SK-N-SH (cell line): Measurements from ENCODE around the gene GGTLC1.
"Not testable (repeated sequence)": the region's sequence is repeated elsewhere in the genome, so short reads cannot be mapped to it uniquely, and the experiment has no call there.

Experiments
- EP300 ChIP-seq, 2 experiments: IDR thresholded peaks; 2 replicates each; pipeline versions ENCODE4 v1.4.0 to v1.6.1; 2012; ENCODE audit warnings: borderline replicate concordance in 1 of 2, low read depth in 1 of 2, low read length in 1 of 2
- FOXJ3 ChIP-seq: sonication (generic); formaldehyde crosslinking; IDR thresholded peaks from 2 replicates; pipeline ENCODE4 v1.5.1; 2020; ENCODE audit warnings: mild to moderate bottlenecking, missing genetic modification reagents
- JUND ChIP-seq: IDR thresholded peaks from 2 replicates; pipeline ENCODE4 v1.4.0; 2012
- MAX ChIP-seq: IDR thresholded peaks from 2 replicates; pipeline ENCODE4 v1.4.0; 2012; ENCODE audit warnings: low read depth
- PBX3 ChIP-seq: IDR thresholded peaks from 2 replicates; pipeline ENCODE4; 2012
- POLR2AphosphoS5 ChIP-seq: IDR thresholded peaks from 2 replicates; pipeline ENCODE4 v1.6.1; 2012; ENCODE audit warnings: low read depth, low read length
- RAD21 ChIP-seq: IDR thresholded peaks from 2 replicates; pipeline ENCODE4 v1.6.1; 2012; ENCODE audit warnings: mild to moderate bottlenecking, low read length
- TEAD4 ChIP-seq: IDR thresholded peaks from 2 replicates; pipeline ENCODE4 v1.4.0; 2012; ENCODE audit warnings: mild to moderate bottlenecking, borderline replicate concordance; ENCODE audit not compliant: insufficient read depth
- YY1 ChIP-seq: IDR thresholded peaks from 2 replicates; pipeline ENCODE4 v1.4.0; 2012; ENCODE audit warnings: low read depth, mild to moderate bottlenecking
- ZBTB33 ChIP-seq: IDR thresholded peaks from 2 replicates; pipeline ENCODE4 v1.4.0; 2012; ENCODE audit warnings: low read depth, borderline replicate concordance
- TF ChIP-seq, protein P1 (sequence below): fragments of 200-600 bp; sonication (generic); IDR thresholded peaks from 2 replicates; pipeline ENCODE4 v1.6.1; 2017; ENCODE audit warnings: antibody characterized with exemption, mild to moderate bottlenecking, moderate library complexity

DNA sequence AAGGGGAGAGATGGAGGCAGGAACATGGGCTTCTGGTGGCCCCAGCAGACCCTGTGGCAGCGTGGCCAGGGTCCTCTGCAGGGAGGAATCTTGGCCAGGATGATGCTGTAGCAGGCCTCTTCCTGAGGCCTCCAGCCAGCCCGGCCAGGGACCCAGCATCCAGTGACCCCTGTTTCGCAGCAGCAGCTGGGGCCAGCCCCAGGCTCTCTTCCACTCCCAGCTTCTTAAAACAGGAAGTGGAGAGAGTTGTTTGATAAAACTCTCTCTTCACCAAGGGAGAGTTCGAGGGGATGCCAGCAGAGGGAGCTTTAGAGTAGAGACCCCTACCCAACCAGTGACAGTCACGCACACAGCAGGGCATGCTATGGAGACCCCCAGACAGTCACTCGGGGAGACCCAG lies 10.1 kb downstream of the GGTLC1 start:
- not testable (repeated sequence) for TF ChIP-seq FOXJ3 (CRISPR knock-in tag); ZBTB33; EP300 (IDR thresholded peaks at IDR 0.05; ENCODE audit: borderline replicate concordance in 1 of 2, low read depth in 1 of 2, low read length in 1 of 2); POLR2AphosphoS5; RAD21; YY1; TEAD4; JUND; PBX3; MAX
- TF ChIP-seq, protein P1, sequence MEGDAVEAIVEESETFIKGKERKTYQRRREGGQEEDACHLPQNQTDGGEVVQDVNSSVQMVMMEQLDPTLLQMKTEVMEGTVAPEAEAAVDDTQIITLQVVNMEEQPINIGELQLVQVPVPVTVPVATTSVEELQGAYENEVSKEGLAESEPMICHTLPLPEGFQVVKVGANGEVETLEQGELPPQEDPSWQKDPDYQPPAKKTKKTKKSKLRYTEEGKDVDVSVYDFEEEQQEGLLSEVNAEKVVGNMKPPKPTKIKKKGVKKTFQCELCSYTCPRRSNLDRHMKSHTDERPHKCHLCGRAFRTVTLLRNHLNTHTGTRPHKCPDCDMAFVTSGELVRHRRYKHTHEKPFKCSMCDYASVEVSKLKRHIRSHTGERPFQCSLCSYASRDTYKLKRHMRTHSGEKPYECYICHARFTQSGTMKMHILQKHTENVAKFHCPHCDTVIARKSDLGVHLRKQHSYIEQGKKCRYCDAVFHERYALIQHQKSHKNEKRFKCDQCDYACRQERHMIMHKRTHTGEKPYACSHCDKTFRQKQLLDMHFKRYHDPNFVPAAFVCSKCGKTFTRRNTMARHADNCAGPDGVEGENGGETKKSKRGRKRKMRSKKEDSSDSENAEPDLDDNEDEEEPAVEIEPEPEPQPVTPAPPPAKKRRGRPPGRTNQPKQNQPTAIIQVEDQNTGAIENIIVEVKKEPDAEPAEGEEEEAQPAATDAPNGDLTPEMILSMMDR = not testable (repeated sequence)
